Measurements from ENCODE around the gene DDX5.

GRCh38 chr17:64505340-64506200 lies 519 bp downstream of the DDX5 start:
- TF ChIP-seq CTCF (IDR thresholded peaks at IDR 0.05) (no peak), POLR2AphosphoS5 (IDR thresholded peaks at IDR 0.05; ENCODE audit: low read depth, low read length) (no peak), SIN3A (IDR thresholded peaks at IDR 0.05; ENCODE audit: borderline replicate concordance, insufficient read depth, low read depth, low read length) (no peak), REST (IDR thresholded peaks at IDR 0.05; ENCODE audit: insufficient read depth in 1 of 2, low read depth in 2 of 2, low read length in 1 of 2) (no peak; a peak in 1 of 4 replicates), TCF7L2 (IDR thresholded peaks at IDR 0.05; ENCODE audit: low read depth, low read length) (peak; percentile 52; the same call in 1 of the 2 replicates)
